Trophoblast cell (in vitro differentiated cells and primary cell): ENCODE data around the gene MYOC.

Experiments
- DNase-seq, 2 donors: peaks; one replicate each; pipeline ENCODE4 v3.0.0-alpha.2; 2016
- H2AFZ ChIP-seq: 2 replicates; pipeline ENCODE4 v1.6.1; 2013; ENCODE audit warnings: low read length, moderate library complexity, mild to moderate bottlenecking; ENCODE audit not compliant: insufficient read depth, poor library complexity
- H2AK5ac ChIP-seq: 2 replicates; pipeline ENCODE4 v1.6.1; 2013; ENCODE audit warnings: mild to moderate bottlenecking, low read length
- H2BK120ac ChIP-seq: 2 replicates; pipeline ENCODE4 v1.6.1; 2013; ENCODE audit warnings: low read length, mild to moderate bottlenecking, moderate library complexity; ENCODE audit not compliant: insufficient read depth, poor library complexity
- H2BK12ac ChIP-seq: 2 replicates; pipeline ENCODE4 v1.6.1; 2013; ENCODE audit warnings: mild to moderate bottlenecking, low read length, moderate library complexity
- H2BK5ac ChIP-seq: 2 replicates; pipeline ENCODE4 v1.6.1; 2013; ENCODE audit warnings: low read length, low read depth, moderate library complexity, mild to moderate bottlenecking; ENCODE audit not compliant: poor library complexity
- H3K14ac ChIP-seq: 2 replicates; pipeline ENCODE4 v1.6.1; 2013; ENCODE audit warnings: mild to moderate bottlenecking, low read length
- H3K18ac ChIP-seq: 2 replicates; pipeline ENCODE4 v1.6.1; 2013; ENCODE audit warnings: mild to moderate bottlenecking, low read length
- H3K23ac ChIP-seq: 2 replicates; pipeline ENCODE4 v1.6.1; 2013; ENCODE audit warnings: low read length
- H3K27ac ChIP-seq: 2 replicates; pipeline ENCODE4 v1.5.1; 2013; ENCODE audit warnings: low read depth, mild to moderate bottlenecking, inconsistent platforms, low read length, moderate library complexity
- H3K27me3 ChIP-seq: 2 replicates; pipeline ENCODE4 v1.6.1; 2013; ENCODE audit warnings: inconsistent platforms, mild to moderate bottlenecking, low read length, moderate library complexity; ENCODE audit not compliant: insufficient read depth
- H3K36me3 ChIP-seq, 2 experiments: 1 replicate in 1 of 2; 2 replicates in 1 of 2; pipeline ENCODE4 v1.6.1; 2013; ENCODE audit warnings: low read length in 2 of 2, mild to moderate bottlenecking in 2 of 2, moderate library complexity in 1 of 2; ENCODE audit not compliant: insufficient read depth in 2 of 2, control insufficient read depth in 1 of 2
- H3K4ac ChIP-seq: 2 replicates; pipeline ENCODE4 v1.6.1; 2013; ENCODE audit warnings: low read depth, mild to moderate bottlenecking, low read length, moderate library complexity
- H3K4me1 ChIP-seq, 2 experiments: 1 replicate in 1 of 2; 2 replicates in 1 of 2; pipeline ENCODE4 v1.6.1; 2013; ENCODE audit warnings: low read length in 2 of 2, mild to moderate bottlenecking in 2 of 2, moderate library complexity in 1 of 2; ENCODE audit not compliant: insufficient read depth in 2 of 2, control insufficient read depth in 1 of 2
- H3K4me2 ChIP-seq: 2 replicates; pipeline ENCODE4 v1.6.1; 2013; ENCODE audit warnings: inconsistent platforms, mild to moderate bottlenecking, low read length, moderate library complexity
- H3K4me3 ChIP-seq: 2 replicates; pipeline ENCODE4 v1.5.1; 2013; ENCODE audit warnings: mild to moderate bottlenecking, low read depth, low read length, inconsistent platforms
- H3K79me1 ChIP-seq: one replicate; pipeline ENCODE4 v1.6.1; 2013; ENCODE audit warnings: low read length
- H3K79me2 ChIP-seq: 2 replicates; pipeline ENCODE4 v1.6.1; 2013; ENCODE audit warnings: low read length, mild to moderate bottlenecking; ENCODE audit not compliant: control insufficient read depth, insufficient read depth, poor library complexity
- H3K9ac ChIP-seq: 2 replicates; pipeline ENCODE4 v1.6.1; 2013; ENCODE audit warnings: mild to moderate bottlenecking, low read length
- H3K9me3 ChIP-seq: 2 replicates; pipeline ENCODE4 v1.6.1; 2013; ENCODE audit warnings: low read depth, mild to moderate bottlenecking, control low read depth, inconsistent platforms, low read length; ENCODE audit not compliant: insufficient read depth
- H4K12ac ChIP-seq: 2 replicates; pipeline ENCODE4 v1.6.1; 2013; ENCODE audit warnings: low read depth, mild to moderate bottlenecking, low read length, moderate library complexity
- H4K8ac ChIP-seq: 2 replicates; pipeline ENCODE4 v1.6.1; 2013; ENCODE audit warnings: low read depth, mild to moderate bottlenecking, low read length, moderate library complexity
- H4K91ac ChIP-seq: one replicate; pipeline ENCODE4 v1.6.1; 2013; ENCODE audit warnings: low read depth, mild to moderate bottlenecking, low read length, moderate library complexity
- WGBS: extraction: QIAGEN DNeasy Blood & Tissue Kit; methylation state at CpG from one replicate; pipeline ENCODE4 v1.1.7; 2013; ENCODE audit warnings: missing lambda C conversion rate; ENCODE audit not compliant: insufficient read length, insufficient coverage; ENCODE audit errors: extremely low coverage; 5-methylcytosine and 5-hydroxymethylcytosine counted together

The MYOC gene

GRCh38 chr1:171597203-171597602, 55.3 kb downstream of the MYOC start:
- Histone ChIP-seq H3K79me1 (no peaks in the 10 kb centered on the region), H2BK5ac (no peak overlapping the region), H2BK120ac (no peak overlapping the region), H3K27ac (no peak overlapping the region), H3K4me3 (no peak overlapping the region), H2AK5ac (no peak overlapping the region), H4K12ac (no peak overlapping the region), H2AFZ (no peak overlapping the region), H3K27me3 (no peaks in the 10 kb centered on the region), H3K9ac (no peak overlapping the region), H3K23ac (no peak overlapping the region), H3K36me3 (peaks cover 8% of the 10 kb centered on the region in 2 experiments), H3K14ac (no peak overlapping the region), H3K9me3 (no peaks in the 10 kb centered on the region), H3K79me2 (no peaks in the 10 kb centered on the region), H3K4me1 (no peaks in the 10 kb centered on the region), H4K91ac (no peak overlapping the region), H4K8ac (no peak overlapping the region), H2BK12ac (no peak overlapping the region), H3K18ac (no peak overlapping the region), H3K4ac (no peak overlapping the region), H3K4me2 (no peak overlapping the region)
- WGBS, result no CpG with 5 or more reads among the region's 1 CpG
- DNase-seq, result no peak

GRCh38 chr1:171596705-171597104, 55.8 kb downstream of the MYOC start:
- Histone ChIP-seq H3K36me3 (peaks cover 9 to 11% of the 10 kb centered on the region in 2 experiments), H3K27ac (no peak overlapping the region), H3K9me3 (no peaks in the 10 kb centered on the region), H2BK12ac (no peak overlapping the region), H2BK5ac (no peak overlapping the region), H2BK120ac (no peak overlapping the region), H2AK5ac (no peak overlapping the region), H4K8ac (no peak overlapping the region), H4K12ac (no peak overlapping the region), H3K79me1 (no peaks in the 10 kb centered on the region), H3K9ac (no peak overlapping the region), H3K14ac (no peak overlapping the region), H3K4me2 (no peak overlapping the region), H3K4me3 (no peak overlapping the region), H3K23ac (no peak overlapping the region), H3K18ac (no peak overlapping the region), H3K79me2 (no peaks in the 10 kb centered on the region), H3K4ac (no peak overlapping the region), H4K91ac (no peak overlapping the region), H3K27me3 (no peaks in the 10 kb centered on the region), H3K4me1 (no peaks in the 10 kb centered on the region), H2AFZ (no peak overlapping the region)
- WGBS, result no CpG with 5 or more reads among the region's 2 CpGs
- no peak for DNase-seq

- Histone ChIP-seq H2BK12ac (no peak overlapping the region), H3K9ac (no peak overlapping the region), H3K27ac (no peak overlapping the region), H2BK5ac (no peak overlapping the region), H3K4me3 (no peak overlapping the region), H4K12ac (no peak overlapping the region), H3K4ac (no peak overlapping the region), H3K18ac (no peak overlapping the region), H3K79me2 (no peaks in the 10 kb centered on the region), H2BK120ac (no peak overlapping the region), H4K91ac (no peak overlapping the region), H3K79me1 (no peaks in the 10 kb centered on the region), H3K27me3 (no peaks in the 10 kb centered on the region), H3K14ac (no peak overlapping the region), H2AFZ (no peak overlapping the region), H4K8ac (no peak overlapping the region), H3K23ac (no peak overlapping the region), H2AK5ac (no peak overlapping the region), H3K4me1 (no peaks in the 10 kb centered on the region), H3K4me2 (no peak overlapping the region), H3K36me3 (peaks cover 12 to 15% of the 10 kb centered on the region in 2 experiments), H3K9me3 (no peaks in the 10 kb centered on the region)
- no peak for DNase-seq
- no CpG with 5 or more reads among the region's 1 CpG for WGBS
These were observed 56.4 kb downstream of the MYOC start for GRCh38 chr1:171596119-171596518.

- no peak overlapping the region for H2BK120ac ChIP-seq
- WGBS, result no CpG with 5 or more reads among the region's 1 CpG
These were observed 57.2 kb downstream of the MYOC start for GRCh38 chr1:171595324-171595723.

More at GRCh38 chr1:171595324-171595723, 57.2 kb downstream of the MYOC start:
- Histone ChIP-seq H3K27me3 (no peaks in the 10 kb centered on the region), H4K12ac (no peak overlapping the region), H3K79me1 (no peaks in the 10 kb centered on the region), H3K27ac (no peak overlapping the region), H2BK12ac (no peak overlapping the region), H2BK5ac (no peak overlapping the region), H3K9ac (no peak overlapping the region), H3K36me3 (peaks cover 12 to 17% of the 10 kb centered on the region in 2 experiments), H3K79me2 (no peaks in the 10 kb centered on the region), H4K8ac (no peak overlapping the region), H3K18ac (no peak overlapping the region), H2AK5ac (no peak overlapping the region), H3K23ac (no peak overlapping the region), H3K4ac (no peak overlapping the region), H3K14ac (no peak overlapping the region), H3K4me1 (no peaks in the 10 kb centered on the region), H3K4me2 (no peak overlapping the region), H2AFZ (no peak overlapping the region), H4K91ac (no peak overlapping the region), H3K9me3 (no peaks in the 10 kb centered on the region), H3K4me3 (no peak overlapping the region)
- no peak for DNase-seq
